CD4-positive, alpha-beta T cell treated with Interleukin-17A for 1 hour (primary cell): Measurements from ENCODE around the gene STOM.

Source experiments
- DNase-seq: peaks from one replicate; pipeline ENCODE4 v3.0.0-alpha.2; 2020

STOM gene

GRCh38 chr9:121368745-121369144 lies 1.3 kb downstream of the STOM start:
- peak; percentile 54 for DNase-seq

- DNase-seq, result peak; percentile 20
These were observed 1.9 kb downstream of the STOM start for GRCh38 chr9:121368138-121368522.

GRCh38 chr9:121367306-121368137 lies 2.5 kb downstream of the STOM start:
- no peak for DNase-seq

GRCh38 chr9:121366611-121367192 lies 3.3 kb downstream of the STOM start:
- DNase-seq, result no peak

- DNase-seq, result no peak
These were observed 4.5 kb downstream of the STOM start for GRCh38 chr9:121365564-121365963.

- no peak for DNase-seq
These were observed 5.2 kb downstream of the STOM start for GRCh38 chr9:121364886-121365285.

- no peak for DNase-seq
These were observed 6.0 kb downstream of the STOM start for GRCh38 chr9:121364077-121364476.

GRCh38 chr9:121363622-121363961 lies 6.5 kb downstream of the STOM start:
- DNase-seq, result no peak

- no peak for DNase-seq
These were observed 7.0 kb downstream of the STOM start for GRCh38 chr9:121362813-121363621.

- DNase-seq, result no peak
These were observed 9.3 kb downstream of the STOM start for GRCh38 chr9:121360601-121361374.

- DNase-seq, result no peak
These were observed 10.4 kb downstream of the STOM start for GRCh38 chr9:121359351-121360294.

- DNase-seq, result peak; percentile 41
These were observed 11.3 kb downstream of the STOM start for GRCh38 chr9:121358751-121359150.

GRCh38 chr9:121357011-121357410 lies 13.0 kb downstream of the STOM start:
- peak; percentile 36 for DNase-seq

- DNase-seq, result no peak
These were observed 15.3 kb downstream of the STOM start for GRCh38 chr9:121354762-121355161.

GRCh38 chr9:121354141-121354540 lies 15.9 kb downstream of the STOM start:
- no peak for DNase-seq

GRCh38 chr9:121353241-121354061 lies 16.6 kb downstream of the STOM start:
- peak; percentile 83 for DNase-seq

- no peak for DNase-seq
These were observed 19.0 kb downstream of the STOM start for GRCh38 chr9:121350993-121351561.

GRCh38 chr9:121350036-121350435 lies 20.0 kb downstream of the STOM start:
- DNase-seq, result no peak

- DNase-seq, result no peak
These were observed 21.0 kb downstream of the STOM start for GRCh38 chr9:121349009-121349408.

- no peak for DNase-seq
These were observed 21.8 kb downstream of the STOM start for GRCh38 chr9:121348221-121348620.

GRCh38 chr9:121345070-121345469 lies 25.0 kb downstream of the STOM start:
- no peak for DNase-seq
